ENCODE data around the gene B4GALT6.

The B4GALT6 gene

DNA sequence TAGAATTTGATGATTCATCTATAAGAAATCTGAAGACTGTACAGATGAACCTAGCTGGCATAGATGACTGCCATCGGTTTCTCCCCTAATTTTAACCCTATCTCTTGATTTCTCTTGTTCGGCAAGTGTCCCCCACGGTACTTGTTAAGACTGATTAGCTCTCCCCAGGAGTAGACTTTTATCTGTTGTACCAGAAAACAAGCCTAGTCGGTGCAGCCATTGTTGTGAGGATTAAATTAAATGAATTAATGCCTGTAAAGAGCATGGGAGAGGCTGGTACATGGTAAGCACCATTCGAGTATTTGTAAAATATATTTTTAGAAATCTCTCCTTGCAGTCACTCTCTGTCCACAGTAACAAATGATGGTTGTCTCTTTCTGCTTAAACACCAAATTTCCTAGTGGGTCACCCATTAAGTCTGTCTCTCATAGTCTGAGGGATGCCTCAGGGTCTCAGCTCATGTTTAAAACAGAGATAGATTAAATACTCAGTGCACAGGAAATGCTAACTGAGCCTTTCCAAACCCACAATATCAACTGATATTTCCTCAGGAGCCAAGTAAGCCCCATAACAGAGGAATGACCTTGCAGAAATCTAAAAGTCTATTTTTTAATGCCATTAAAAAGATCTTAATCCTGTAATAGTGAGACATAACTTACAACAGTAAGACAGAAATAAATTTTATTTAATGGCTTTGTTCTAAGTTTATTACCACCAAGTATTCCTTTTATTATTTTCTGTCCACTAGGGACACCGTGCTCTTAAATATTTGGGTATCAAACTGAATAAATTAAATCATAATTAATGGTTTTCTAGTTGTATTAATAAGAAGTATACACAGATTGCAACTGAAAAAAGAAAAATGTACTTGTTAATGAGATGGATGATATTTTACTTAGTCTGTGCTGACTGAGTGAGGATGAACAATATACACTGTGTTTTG lies 2.9 kb upstream of the B4GALT6 start:
- no peak for DNase-seq

DNA sequence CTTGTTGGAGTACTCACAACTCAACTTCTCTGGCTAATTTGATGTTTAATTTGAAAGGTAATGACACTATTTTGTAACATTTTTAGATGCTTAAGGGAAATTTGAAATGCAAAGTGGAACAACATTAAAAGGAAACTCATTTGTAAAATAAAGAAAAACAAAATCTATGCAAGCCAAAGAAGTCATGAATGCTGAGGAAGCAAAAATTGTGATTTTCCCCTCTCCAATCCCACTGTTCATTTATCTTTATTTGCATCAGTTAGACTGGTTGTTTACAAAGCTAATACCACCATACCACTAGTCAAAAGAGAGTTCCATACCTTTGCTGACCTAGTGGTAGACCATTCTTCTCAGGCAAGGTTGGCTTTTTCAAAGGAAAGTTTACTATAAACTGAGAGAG lies 2.2 kb upstream of the B4GALT6 start:
- DNase-seq: no peak

- DNase-seq: peak; percentile 59
These were observed 1.0 kb upstream of the B4GALT6 start for GRCh38 chr18:31685097-31686082.

GRCh38 chr18:31683968-31684278 lies 458 bp downstream of the B4GALT6 start:
- DNase-seq: no peak

GRCh38 chr18:31683106-31683505 lies 1.3 kb downstream of the B4GALT6 start:
- no peak for DNase-seq

GRCh38 chr18:31680831-31681568 lies 3.4 kb downstream of the B4GALT6 start:
- no peak for DNase-seq

GRCh38 chr18:31680433-31680811 lies 4.0 kb downstream of the B4GALT6 start:
- DNase-seq: no peak

DNA sequence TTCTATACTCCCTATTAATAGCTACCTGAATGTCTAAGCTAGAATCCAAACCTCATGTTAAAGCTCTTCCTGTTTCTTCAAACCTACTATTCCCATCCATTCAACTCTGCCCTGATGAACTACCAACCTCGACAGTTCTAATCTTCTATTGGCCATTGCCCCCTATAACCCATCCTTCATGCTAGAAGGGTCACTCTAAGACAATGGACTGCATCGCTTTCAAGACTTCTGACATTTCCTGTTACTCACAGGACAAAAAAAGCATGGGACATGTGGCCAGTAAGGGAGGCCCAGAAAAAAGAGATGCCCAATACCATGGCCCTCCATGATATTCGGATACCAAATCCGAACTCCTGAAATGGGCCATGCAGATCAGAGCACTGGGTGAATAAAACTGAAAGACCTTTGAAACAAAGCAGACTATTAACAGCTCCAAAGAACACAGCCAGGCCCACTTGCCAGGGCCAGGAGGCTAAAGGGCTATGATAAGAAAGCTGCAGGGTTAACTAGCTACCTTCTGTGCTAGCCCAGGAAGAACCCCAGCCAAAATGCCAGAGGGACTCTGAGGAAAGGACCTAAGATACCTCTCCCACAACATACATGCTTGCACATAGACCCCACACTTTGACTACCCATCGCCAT lies 4.5 kb downstream of the B4GALT6 start:
- no peak for DNase-seq

GRCh38 chr18:31679133-31679742 lies 5.1 kb downstream of the B4GALT6 start:
- DNase-seq: no peak

DNA sequence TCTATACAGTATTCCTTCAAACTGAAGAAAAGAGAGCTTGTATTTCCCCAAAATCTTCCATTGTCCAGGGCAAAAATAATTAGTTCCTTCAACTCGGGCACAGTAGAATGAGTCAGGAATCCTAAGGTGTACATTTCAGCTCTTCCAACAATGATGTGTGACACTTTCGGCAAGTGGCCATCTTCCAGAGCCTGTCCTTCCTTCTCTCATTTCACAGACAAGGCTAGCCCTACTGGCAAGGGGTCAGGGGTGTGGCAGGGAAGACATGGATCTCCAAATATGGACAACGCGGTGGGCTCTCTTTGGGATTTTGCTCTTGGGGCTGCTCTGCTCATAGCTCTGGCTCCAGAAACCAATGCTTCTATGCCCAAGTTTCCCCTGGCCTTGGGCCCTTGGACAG lies 6.0 kb downstream of the B4GALT6 start:
- DNase-seq: no peak

- DNase-seq: no peak
These were observed 6.8 kb downstream of the B4GALT6 start for GRCh38 chr18:31677592-31677991.

GRCh38 chr18:31675404-31675803 lies 9.0 kb downstream of the B4GALT6 start:
- DNase-seq: no peak

GRCh38 chr18:31672628-31673135 lies 11.7 kb downstream of the B4GALT6 start:
- DNase-seq: no peak

DNA sequence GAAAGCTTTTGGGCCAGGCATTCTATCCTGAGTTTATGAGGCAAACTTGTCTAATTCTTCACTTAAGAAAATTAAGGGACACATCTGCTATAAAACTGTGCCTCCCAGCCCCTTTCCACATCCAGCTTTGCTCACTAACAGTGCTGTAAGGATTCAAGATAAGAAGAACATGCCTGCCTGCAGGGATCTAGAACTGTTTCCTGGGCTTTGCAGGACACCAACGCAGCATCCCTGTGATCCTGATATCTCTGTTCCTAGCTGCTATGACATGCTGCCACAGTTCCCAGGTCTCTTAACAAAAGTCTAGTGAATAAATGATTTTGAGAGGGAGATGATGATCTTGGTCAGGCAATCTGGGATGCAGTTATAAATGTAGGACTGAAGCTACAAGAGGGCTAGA lies 12.4 kb downstream of the B4GALT6 start:
- no peak for DNase-seq

GRCh38 chr18:31669541-31669940 lies 14.8 kb downstream of the B4GALT6 start:
- no peak for DNase-seq

DNA sequence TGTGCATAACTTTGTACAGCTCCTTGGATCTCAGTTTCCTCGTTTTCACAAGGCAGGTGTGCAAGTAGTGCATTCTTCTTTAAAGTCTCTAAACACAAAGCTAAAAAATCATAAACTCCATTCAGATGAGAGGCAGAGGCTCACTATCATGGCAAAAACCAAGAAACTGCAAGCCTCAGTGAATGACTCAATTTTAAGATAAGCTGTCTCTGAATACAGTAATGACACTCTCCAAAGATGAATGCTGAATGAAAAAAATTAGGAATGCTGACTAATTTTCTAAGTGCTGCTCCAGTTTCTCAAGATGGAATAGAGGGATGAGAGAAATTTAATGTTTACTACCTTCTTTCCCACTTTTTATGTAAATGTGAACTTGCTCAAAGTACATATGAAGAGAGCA lies 17.2 kb downstream of the B4GALT6 start:
- DNase-seq: no peak

GRCh38 chr18:31666055-31666454 lies 18.3 kb downstream of the B4GALT6 start:
- no peak for DNase-seq

DNA sequence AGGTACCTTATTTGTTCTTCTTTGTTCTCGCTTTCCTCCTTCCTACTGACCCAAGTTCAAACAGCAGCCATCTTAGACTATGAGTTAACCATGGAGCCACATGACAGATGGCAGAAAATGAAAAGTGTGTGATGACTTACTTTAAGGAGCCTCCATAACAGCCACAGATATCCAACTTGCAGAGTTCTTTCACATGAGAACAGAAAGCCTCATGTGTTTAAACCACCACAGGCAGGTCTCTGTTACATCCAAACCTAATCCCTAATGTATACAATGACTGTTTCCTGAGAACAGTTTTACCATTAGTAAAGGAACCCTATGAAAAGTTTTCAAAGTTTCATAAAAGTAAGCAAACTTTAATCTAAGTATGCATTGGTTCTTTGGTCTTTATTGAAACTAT lies 20.3 kb downstream of the B4GALT6 start:
- DNase-seq: no peak

GRCh38 chr18:31661965-31662364 lies 22.4 kb downstream of the B4GALT6 start:
- DNase-seq: no peak

GRCh38 chr18:31660763-31661162 lies 23.6 kb downstream of the B4GALT6 start:
- no peak for DNase-seq

GRCh38 chr18:31659576-31660177 lies 24.7 kb downstream of the B4GALT6 start:
- no peak for DNase-seq
